Measurements from ENCODE around the gene MIB2.
A peak's percentile ranks its signal among the peaks of the same experiment; 100 is the strongest.
"Not testable (repeated sequence)": the region's sequence is repeated elsewhere in the genome, so short reads cannot be mapped to it uniquely, and the experiment has no call there.

MIB2 gene

DNA sequence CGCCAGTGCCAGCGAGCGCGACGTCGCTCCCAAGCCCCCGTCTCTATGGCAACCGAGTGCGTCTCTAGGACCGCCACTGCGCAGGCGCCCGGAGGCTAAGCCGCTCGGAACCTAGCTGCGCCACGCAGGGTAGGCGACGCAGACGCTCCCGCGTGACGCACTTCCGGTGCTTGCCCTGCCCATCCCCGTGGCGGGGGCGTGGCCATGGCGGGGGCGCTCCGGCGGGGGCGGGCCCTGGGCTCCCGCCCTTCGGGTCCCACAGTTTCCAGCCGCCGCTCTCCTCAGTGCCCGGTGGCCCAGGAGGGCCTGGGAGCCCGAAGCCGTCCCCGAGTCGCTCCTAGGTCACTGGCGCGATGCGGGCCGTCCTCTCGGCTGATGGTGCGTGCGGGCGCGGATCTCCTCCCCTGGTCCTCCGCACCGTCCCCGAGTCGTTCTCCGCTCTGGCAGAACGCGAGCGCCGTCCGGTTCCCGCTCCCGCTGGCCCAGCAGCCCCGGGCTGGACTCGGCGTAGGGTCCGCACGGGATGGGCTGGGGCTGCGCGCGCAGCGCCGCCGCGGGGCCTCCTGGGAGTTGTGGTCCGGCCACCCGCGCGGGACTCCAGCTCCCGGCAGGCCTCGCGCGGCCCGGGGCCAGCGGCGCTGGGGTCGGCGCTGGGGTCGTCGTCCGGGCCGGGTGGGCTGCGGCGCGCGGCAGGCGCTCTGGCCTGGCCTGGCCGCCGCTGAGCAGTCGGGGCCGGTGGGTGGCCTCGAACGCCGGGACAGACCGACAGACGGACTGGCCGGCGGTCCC, at the start of gene MIB2:
TSS of gene MIB2 (plus strand) at position 245 of the 789 bp plus-strand sequence. CDS start 7,953 bp downstream, outside the sequence.
- peak; percentile 95 to 99 (median 96) for DNase-seq

DNA sequence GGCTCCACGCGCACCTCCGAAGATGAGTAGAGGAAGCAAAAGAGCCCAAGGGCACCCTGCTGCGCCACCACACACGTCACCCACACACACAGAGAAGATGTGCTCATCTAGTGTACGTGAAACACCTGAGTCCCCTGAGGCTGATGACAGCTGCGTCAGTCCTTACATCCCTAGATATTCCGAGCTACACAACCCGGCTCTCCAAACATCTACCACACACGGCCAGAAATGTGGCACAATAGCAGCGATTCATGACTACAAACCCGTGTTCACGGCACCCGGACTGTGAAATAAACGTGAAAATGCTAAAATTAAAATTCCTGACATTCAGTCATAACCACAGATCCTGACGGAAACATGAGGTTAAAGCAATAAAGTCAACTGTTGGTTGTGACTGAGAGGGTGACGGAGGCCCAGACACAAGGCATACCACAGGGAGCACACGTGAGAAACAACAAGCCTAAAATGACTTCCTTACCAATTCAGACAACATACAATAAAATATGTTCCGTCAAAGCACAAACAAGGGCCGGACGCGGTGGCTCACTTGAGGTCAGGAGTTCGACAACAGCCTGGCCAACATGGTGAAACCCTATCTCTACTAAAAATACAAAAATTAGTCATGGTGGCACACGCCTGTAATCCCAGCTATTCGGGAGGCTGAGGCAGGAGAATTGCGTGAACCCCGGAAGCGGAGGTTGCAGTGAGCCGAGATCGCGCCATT, 48.0 kb upstream of the MIB2 start:
- DNase-seq: no peak

DNA sequence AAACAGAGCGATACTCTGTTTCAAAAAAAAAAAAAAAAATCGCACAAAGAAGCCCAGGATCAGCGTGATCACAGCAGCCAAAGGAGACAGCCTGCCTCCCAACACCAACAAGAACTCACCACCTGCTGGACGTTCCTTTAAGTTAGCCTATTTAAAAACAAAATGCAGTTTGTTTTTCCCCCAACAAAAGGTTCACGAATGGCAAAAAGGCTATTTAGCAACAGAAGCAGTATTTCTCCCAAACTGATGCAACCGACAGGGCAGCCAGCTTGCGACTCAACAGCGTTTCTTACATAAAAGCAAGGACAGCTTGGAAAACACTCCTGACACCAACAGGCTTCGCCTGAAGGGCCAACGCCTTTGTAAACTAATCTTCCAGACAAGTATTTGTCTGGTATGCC, 47.4 kb upstream of the MIB2 start:
- DNase-seq: no peak

DNA sequence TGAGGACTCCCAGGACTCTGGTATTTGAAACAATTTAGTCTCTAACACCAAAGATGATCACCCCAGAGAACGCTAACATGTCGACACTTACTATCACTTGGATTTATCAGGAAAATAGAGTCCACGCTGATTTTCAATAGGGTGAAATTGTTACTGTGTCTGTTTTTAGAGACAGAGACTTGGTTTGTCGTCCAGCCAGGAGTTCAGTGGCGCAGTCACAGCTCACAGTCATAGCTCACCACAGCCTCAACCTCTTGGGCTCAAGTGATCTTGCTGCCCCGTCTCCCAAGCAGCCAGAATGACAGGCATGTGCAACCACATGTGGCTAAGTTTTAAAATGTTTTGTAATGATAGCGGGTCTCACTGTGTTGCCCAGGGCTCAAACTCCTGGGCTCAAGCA, 46.0 kb upstream of the MIB2 start:
- DNase-seq: no peak

DNA sequence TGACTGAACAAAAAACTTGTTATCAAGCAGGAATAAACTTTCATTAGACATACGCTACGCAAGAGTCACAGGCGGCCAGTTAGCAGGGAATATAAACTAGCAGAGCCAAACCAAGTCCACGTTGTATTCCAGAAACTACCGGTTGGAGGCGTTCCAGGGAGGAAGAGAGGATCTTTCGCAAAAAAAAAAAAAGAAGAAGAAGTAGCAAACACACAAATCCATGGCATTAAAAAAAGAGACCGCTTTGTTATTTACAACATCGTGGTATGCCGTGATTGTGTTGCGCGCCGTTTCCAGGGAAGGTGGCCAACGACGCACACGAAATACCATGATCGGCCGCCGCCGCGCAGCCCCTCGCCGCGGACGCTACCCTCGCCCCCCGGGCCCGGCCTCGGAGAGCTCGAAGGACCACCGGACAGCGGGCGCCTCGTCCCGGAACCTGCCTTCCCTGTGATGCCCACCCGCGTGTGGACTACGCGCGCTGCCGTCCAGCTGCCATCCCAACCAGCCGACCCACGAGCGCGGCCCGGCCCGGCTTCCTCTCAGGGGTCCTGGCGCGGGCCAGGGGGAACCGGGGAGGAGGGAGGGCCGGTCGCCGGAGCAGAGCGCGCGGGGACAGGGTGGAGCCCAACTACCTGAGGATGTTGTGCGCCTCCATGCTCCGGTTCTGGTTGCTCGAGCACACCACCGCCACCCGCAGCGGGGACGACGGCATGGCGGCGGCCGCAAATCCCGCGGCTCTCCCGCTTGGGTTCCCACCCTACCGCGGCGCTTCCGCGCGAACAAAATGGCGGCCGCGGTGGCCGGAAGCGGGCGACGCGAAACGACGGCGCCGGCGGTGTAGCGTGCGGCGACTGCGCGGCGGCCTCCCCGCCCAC, 41.2 kb upstream of the MIB2 start:
- peak in 3 of 4 experiments; percentile 56 to 74 (median 70) for DNase-seq

DNA sequence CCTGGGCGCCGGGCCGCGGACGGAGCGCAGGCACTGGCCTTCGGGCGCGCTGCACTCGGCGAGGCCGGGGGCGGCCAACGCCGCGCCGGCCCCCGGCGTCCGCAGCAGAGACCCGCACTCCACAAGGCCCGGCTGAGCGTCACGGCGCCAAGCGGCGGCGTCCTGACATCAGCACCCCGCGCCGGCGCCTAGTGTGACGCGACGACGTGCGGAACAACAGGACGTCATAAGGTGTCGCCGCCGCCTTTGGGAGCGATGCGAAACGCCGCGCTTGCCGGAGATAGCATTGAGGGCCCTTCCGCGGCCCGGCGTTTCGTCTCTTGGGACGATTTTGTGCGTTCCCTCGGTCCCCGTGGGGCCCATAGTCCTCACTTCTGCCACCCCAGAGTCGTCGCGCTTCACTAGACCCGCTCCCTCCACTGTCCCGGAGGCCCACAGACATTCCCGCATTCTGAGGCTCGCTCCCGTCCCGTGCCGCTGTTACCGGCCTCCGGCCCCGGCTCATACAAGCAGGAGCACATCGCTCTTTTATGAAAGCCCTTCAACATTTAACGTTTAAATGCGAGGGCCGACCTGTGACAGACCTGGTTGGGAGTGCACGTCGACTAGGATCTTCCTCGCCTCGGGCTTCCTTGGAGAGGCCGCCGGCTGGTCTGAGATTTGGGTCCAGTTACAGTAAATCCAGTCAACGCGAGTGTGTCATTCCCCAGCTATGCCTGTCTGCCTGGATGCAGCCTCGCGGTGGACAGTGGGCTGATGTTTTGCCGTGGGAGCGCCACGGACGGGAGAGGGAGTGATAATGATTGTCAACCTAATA, 40.4 kb upstream of the MIB2 start, which contains the start of gene SSU72:
TSS of gene SSU72 (minus strand) at position 143 of the 817 bp plus-strand sequence. CDS start 306 bp downstream, outside the sequence.
- peak; percentile 85 to 91 (median 86) for DNase-seq

DNA sequence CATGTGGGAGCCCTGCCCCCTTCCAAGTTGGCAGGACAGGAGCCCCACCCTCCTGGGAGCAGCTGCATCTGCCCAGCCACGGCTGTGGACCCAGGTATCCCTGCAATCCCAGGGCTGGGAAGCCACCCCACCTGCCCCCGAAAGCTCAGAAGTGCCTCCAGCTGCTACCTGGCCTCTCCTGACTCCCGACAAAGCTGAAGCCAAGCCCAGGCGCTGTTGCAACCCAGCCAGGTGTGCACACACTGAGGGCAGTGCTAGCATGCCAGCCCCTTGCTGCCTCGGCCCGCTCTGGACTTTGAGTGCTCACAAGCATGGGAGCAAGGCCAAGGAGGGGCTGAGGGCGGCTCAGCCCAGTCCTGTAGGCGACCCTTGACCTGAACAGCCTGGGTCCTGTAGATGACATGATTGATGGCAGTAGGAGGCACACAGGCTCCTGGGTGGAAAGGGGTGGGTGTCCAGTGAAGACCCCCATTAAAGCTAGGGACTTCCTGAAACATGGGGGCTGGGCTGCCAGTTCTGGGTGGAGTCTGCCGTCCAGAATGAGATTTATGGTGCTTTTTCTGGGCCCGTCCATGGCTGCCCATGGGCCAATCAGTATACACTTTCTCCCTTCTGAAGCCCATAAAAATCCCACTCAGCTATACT, 37.8 kb upstream of the MIB2 start:
- no peak for DNase-seq

DNA sequence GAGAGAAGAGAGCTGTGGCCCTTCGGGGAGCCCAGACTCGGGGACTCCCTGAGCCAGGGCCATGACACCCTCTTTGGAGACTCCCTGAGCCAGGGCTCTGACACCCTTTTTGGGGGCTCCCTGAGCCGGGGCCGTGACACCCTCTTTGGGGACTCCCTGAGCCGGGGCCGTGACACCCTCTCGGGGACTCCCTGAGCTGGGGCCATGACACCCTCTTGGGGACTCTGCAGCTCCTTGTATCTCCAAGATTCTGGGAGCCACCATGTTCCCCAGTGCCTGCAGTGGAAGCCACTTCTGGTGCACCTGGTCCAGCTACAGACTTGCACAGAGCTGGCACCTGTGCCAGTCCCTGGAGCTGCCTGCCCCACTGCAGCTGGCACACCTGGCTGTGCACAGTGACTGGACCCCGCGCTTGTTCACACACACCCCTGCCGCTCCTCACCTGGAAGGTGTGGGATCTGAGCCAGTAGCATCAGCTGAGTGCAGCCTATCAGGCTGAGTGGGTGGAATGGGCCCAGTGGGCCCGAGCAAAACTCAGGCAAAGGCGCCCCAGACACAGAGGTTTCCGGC, 36.8 kb upstream of the MIB2 start:
- DNase-seq: no peak

DNA sequence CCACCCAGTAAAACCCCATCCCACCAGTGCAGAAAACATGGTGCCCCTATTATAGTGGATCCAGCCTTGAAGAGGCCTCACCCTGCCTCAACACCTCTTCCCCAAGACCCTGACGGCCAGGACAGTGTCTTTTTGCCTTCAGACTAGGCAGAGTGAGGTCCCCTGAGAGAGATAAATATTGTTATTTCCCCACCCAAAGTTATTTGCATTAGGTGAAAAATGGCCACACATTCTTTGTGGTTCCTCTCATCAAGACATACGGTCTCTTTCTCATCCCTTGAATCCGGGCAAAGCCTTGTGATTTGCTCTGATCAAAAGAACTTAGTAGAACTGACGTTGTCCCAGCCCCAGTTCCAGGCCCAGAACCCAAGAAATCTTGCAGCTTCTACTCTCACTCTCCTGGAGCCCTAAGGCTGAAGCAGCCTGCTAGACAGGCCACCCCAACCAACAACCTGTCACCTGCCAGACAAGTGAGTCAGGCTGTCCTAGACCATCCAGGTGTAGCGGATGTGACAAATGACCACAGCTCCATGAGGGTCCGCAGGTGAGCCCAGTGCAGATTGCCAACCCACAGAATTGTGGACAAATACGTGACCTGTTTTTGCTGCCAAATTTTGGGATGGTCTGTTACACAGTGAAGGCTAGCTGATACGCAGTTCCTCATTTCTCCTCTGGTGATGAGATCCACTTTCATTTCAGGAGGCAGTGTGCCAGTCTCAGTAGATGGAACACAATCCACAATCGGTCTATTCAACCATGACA, 32.5 kb upstream of the MIB2 start:
- no peak for DNase-seq

DNA sequence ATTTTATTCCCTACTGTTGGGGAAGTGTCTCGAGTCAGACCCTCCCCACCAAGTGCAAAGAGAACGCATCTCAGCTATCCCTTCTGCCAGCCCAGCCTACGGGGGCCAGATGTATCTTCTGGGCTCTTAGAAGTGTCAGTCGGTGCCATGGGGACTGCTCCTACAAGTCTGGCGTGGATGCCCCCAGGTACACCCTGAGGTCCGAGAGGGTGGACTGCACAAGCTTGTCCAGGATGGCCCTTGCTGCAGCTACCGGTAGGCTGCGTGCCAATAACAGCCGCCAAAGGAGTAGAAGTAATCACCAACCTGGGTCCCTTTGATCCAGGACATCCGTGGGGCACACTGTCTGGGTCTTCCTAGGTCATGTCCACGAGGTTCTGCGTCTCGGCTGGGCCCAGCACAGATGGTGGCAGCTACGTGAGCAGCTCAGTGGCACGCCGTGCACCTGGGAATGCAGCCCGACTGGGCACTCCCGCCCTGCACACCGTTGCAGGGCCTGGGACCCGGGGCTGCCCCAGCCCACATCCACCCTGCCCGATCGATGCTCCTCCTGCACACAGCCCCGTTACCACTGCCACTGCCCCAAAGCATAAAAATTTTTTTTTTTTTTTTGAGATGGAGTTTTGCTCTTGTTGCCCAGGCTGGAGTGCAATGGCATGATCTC, 31.8 kb upstream of the MIB2 start:
- DNase-seq: no peak

DNA sequence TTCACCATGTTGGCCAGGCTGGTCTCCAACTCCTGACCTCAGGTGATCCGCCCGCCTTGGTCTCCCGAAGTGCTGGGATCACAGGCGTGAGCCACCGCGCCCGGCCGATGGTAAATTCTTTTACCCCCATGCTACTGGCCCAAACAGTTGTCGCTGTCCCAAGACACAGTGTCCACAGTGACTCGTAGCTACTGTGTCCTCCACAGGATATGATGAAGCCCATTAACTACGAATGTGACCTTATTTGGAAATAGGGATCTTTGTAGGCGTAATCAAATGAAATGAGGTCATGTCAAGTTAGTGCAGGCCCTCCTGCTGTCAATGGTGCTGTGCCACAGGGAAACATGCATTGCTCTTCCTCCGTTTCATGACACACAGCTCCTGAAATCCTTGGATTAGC, 23.8 kb upstream of the MIB2 start:
- DNase-seq: no peak

DNA sequence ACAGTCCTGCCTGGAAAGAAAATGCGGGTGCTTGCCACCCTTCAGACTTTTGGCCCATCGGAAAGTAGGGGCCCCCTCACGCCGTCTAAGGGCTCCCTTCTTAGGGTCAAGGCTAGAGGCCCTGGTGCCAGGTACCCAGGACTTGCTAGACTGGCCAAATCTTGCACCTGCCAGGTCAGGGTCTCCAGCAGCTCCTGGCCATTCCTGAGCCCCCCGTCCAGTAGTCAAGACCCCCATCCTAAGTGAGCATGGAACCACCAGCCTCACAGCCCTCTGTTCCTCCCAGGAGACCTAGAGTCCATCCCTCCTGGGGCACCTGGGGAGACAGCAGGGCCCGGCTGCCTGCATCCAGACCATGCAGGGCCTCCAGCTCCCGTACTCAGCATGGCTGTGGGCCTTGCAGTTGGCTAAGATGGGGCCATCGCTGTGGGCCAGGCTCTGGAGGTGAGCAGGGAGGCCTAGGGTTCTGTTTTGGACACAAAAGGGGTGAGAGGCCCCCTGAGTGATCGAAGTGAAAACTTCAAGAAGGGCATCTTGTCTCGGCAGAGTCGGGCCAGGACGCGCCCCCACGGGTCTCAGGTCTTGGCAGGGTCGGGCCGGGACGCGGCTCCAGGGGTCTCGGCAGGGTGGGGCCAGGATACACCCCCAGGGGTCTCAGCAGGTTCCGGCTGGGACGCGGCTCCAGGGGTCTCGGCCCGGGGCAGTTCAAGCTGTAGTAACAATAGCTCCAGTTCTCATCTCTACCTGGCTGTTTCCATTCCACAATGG, 21.3 kb upstream of the MIB2 start:
- no peak for DNase-seq

DNA sequence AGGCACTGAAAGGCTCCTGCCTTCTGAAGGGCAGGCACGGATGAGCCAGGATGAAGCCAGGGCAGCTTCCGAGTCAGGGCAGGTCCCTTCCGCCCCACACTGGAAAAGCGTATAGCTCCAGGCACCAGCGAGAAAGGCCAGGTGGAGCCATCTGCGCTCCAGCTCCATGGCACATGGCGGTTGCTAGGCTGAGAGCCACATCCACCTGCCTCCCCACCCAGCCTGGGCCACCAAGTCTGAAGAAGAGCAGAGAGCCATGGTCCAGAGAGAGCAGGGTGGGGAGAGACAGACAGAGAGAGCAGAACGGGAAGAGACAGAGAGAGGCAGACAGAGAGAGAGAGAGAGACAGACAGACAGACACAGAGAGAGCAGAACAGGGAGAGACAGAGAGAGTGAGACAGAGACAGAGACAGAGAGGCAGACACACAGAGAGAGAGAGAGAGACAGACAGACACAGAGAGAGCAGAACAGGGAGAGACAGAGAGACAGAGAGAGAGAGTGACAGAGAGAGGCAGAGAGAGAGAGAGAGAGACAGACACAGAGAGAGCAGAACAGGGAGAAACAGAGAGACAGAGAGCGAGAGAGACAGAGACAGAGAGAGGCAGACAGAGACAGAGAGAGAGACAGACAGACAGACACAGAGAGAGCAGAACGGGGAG, 20.6 kb upstream of the MIB2 start:
- no peak for DNase-seq

DNA sequence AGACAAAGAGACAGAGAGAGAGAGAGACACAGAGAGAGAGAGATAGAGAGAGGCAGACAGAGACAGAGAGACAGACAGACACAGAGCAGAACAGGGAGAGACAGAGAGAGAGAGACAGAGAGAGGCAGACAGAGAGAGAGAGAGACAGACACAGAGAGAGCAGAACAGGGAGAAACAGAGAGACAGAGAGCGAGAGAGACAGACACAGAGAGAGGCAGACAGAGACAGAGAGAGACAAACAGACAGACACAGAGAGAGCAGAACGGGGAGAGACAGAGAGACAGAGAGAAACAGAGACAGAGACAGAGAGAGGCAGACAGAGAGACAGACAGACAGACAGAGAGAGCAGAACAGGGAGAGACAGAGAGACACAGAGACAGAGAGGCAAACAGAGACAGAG, 20.0 kb upstream of the MIB2 start:
- DNase-seq: not testable (repeated sequence)

DNA sequence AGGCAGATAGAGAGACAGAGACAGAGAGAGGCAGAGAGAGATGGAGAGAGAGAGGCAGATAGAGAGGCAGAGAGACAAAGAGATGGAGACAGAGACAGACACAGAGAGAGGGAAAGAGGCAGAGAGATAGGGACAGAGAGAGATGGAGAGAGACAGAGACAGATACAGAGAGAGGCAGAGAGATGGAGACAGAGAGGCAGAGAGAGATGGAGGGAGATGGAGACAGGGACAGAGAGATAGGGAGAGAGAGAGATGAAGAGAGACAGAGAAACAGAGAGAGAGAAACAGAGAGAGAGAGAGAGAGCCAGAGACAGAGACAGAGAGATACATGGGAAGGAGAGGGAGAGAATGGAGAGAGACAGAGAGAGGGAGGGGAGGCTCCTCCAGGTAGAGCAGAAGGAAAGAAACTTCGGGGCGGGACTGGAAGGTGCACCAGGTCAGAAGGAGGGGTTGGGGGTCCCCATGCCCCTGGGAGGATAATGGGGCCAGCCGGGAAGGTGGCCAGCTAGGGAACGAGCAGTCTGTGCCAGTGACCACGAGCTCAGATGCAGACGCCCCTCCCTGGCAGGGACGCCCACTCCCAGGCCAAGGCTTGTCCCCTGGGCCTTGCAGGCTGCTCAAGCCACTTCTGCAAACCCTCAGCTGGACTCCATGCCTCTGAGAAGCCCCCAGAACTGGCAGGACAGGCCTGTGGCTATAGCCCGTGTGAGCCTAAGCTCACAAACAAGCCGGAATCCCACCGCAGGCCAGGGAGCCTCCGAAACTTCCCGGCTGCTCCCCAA, 18.6 kb upstream of the MIB2 start:
- DNase-seq: no peak

DNA sequence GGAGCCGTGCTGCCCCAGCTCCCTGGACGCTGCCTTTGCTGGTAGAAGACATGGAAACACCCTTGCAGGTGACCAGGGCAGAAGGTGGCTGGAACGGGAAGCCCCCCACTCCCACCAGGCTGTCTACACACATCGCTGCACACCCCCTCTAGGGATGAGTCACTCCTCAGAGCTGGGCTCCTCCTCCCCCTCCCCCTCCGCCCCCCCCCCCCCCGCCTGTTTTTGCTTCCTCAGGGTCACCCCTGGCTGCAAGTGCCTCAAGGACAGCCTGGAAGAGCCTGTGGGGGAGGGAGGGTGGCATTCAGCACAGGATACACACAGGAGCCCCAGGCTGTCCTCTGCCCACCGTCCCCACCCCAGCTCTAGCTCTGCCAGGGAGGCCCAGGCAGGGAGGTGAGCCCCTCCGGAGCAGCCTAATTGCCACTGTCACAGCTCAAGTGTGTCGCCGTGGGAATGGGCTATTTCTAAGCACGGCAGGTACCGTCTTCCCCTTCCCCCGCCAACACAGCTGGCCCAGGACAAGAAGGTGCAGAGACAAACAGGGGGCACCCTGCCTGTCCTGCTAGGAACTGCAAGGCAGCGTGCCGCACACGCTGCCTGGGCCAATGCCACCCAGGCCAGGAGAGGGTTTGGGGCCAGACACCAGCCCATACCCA, 17.9 kb upstream of the MIB2 start:
- DNase-seq: no peak

DNA sequence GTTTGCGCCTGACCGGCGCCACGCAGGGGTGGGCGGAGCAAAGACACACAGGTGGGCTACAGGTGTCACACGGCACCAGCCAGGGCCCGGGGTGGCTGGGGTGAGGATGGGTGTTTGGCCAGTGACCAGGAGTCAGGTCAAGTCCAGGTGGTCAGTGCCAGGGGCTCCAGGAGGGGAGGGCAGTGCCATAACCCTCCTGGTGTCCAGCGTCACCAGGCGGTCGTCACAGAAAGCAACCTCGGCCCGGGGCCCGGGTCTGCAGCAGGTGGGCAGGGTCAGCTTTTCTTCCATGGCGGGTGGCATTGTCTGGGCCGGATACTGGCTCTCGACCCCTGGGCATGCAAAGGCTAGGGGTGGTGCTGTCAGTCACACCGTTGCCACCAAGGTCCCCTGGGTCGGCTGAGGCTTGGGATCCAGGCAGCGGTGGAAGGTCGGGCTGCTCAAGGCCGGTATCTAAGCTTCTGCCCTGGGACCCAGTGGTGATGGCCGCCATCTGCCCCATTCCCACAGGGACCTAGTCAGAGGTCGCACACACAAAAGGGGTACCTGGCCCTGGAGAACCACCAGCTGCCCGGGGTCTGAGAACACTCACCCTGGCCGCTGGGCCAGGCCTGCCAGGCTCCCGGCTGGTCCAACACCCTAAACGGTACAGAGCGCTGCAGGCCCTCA, 17.1 kb upstream of the MIB2 start:
- DNase-seq: no peak

Measured in activated CD4-positive, CD25-positive, alpha-beta regulatory T cell (primary cell).